ENCODE results near the gene RNF5. TPM values are rescaled to one million over a fixed set of nuclear protein-coding genes. Genes with fewer than 3 reads are reported as not detected.

Gene RNF5
- total RNA-seq, 1 donor from 2014 or later = 79.9 TPM

DNA sequence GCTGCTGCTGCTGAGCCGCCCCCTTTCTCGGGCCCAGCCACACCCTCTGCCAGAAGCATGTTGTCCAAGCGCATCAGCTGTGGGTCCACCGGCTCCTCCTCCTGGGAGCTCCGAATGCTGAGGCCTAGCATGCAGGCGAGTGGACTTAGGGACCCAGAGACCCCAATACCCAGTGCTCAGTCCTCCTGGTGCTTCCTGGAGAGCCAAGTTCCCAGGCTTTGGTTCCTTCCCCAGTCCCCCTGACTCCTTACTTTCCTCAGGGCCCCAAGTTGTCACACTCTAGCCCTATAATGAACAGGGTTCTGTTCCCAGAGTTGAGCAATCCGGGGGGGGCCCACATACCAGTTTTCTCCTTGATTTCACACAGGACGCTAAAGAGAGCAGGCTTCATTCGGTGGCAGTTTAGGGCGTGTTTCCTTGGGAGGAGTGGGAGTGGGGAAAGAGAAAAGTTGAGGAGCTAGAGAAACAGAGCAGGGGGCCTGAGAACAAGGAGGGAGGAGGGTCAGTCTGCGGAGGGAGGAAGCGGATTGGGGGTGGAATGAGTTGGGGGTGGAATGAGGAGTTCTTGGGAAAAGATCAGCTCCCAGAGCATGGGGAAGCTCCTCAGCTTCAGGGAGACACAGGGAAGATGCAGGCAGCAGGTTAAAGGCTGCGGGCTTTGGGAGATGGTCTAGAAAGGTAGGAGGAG lies 10.3 kb downstream of the RNF5 start:
- H3K4me3 ChIP-seq (ENCODE audit: low read depth, low read length) = peak overlapping the region; percentile 82
- DNase-seq (ENCODE audit: low read depth) = no peak
- TF ChIP-seq, protein P1, sequence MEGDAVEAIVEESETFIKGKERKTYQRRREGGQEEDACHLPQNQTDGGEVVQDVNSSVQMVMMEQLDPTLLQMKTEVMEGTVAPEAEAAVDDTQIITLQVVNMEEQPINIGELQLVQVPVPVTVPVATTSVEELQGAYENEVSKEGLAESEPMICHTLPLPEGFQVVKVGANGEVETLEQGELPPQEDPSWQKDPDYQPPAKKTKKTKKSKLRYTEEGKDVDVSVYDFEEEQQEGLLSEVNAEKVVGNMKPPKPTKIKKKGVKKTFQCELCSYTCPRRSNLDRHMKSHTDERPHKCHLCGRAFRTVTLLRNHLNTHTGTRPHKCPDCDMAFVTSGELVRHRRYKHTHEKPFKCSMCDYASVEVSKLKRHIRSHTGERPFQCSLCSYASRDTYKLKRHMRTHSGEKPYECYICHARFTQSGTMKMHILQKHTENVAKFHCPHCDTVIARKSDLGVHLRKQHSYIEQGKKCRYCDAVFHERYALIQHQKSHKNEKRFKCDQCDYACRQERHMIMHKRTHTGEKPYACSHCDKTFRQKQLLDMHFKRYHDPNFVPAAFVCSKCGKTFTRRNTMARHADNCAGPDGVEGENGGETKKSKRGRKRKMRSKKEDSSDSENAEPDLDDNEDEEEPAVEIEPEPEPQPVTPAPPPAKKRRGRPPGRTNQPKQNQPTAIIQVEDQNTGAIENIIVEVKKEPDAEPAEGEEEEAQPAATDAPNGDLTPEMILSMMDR (conservative IDR thresholded peaks at IDR 0.05; ENCODE audit: low read depth, low read length) = no peak

DNA sequence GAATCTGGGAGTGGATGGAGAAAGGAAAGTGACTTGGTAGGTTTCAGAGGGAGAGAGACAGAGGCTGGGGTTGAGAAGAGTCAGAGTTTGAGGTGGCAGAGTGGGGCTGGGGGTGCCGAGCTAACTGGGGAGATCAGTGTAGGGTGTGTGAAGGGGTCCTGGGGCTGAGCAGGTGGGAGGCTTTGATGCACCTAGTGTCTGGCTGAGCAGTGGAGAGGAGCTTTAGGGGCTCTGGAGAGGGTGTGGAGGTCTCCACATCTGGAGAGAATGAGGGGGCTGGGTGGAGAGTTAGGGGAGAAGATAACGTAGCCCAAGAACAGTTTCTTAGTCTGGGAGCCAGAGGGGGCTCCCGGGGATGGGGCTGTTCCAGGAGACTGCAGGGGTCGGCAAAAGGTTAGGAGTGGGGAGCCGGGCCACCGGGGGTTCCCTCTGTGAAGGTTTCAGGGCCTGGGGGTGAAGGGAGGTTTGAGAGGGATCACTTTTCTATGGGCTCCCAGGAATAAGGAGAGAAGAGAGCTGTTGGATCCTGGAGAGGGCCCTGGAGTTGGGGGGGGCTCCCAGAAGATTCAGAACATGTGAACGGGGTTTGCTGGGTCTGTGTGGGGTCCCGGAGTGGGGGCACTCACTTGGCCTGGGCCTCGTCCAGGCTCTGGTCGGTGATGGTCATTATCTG lies 11.0 kb downstream of the RNF5 start:
- TF ChIP-seq, protein P1 (conservative IDR thresholded peaks at IDR 0.05; ENCODE audit: low read depth, low read length) = no peak
- no peak for DNase-seq (ENCODE audit: low read depth)
- peak overlapping the region; percentile 82 for H3K4me3 ChIP-seq (ENCODE audit: low read depth, low read length)

DNA sequence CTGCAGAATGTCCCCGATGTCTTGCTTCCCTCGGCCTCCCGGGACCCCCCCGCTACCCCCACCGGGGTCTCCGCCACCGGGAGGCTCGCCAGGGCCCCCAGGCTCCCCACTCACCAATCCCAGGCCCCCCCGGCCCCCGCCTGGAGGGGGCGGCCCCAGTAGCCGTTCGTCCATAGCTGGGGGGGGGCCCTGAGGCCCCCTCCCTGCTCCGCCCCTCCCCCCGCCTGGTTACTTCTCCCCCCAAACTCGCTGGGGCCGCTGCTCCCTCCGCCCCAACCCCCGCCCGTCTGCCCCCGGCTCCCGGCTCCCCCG lies 11.5 kb downstream of the RNF5 start:
- TF ChIP-seq, protein P1 (conservative IDR thresholded peaks at IDR 0.05; ENCODE audit: low read depth, low read length) = no peak
- no peak for DNase-seq (ENCODE audit: low read depth)
- peak overlapping the region; percentile 82 for H3K4me3 ChIP-seq (ENCODE audit: low read depth, low read length)

DNA sequence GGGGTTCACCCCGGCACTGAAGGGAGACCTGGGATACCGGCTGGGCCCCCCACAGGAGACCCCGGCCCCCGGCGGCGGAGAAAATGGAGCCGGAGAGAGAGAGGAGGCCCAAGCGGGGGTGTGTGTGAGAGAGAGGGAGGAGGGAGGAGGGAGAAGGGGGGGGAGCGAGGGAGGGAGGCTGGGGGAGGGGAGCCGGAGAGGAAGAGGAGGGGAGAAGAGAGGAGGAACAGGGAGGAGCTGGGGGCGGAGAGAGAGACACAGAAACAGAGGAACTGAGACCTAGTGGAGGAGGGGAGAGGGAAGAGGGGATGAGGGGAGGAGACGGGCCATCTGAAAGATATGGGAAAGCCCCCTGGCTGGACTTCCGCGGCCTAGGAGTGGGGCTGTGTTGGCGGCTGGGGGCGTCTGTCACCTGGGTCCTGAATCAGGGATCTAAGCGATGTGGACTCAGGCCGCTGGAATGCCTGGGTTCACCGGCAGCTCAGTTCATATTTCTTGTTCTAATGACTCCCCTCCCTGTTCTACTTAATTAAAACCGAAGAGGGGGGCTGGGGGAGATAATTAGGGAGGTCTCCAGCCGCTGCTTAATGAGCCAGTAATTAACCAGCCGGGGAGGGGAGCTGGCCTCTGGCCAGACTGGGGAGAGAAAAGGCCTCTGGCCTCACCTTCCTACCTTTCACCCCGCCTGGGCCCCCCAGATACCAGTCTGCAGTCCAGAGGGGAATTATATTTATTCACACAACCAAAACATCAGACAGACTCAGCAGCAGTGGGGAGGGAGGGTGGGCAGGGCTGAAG lies 12.0 kb downstream of the RNF5 start, which contains the start of gene PBX2:
Gene PBX2, minus strand, starts transcription at position 149 of the 798 bp plus-strand sequence. CDS start 287 bp downstream, outside the sequence.
- TF ChIP-seq, protein P1 (conservative IDR thresholded peaks at IDR 0.05; ENCODE audit: low read depth, low read length) = no peak
- H3K4me3 ChIP-seq (ENCODE audit: low read depth, low read length) = peak within 1 kb of the TSS; percentile 82
- DNase-seq (ENCODE audit: low read depth) = no peak

DNA sequence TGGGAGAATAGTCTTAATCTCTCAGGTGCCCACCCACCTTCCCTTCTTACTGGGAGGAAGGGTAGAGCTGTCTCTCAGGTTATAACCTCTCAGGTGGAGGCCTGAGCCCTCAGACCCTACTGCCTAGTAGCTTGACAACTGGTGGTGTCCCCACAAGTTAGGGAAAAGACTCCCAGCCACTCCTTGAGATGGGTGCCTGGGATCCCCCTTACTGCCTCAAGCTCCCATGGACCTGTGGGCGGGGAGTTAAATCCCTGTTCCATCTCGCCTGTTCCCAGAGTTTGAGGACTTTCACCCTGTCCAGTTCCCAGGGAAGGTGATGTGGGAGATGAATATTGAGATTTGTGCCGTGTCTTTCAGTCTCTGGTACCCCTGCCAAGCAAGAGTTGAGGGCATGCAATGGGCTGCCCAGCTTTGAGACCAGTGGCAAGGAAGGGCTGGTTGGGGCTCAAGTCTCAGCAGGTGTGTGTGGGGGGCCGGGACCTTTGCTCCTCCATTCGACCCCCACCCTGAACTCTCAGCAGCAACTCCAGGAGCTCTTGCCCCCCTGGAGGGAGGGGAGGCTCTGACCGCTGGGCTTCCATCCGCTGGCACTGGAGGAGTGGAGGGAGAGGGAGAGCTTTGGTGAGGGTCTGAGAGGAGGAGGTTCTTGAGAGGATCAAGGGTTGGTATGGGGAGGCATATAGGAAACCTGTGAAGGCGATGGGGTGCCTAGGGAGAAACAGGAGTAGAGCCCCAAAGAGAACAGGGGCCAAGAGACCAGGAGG lies 12.9 kb downstream of the RNF5 start:
- TF ChIP-seq, protein P1 (conservative IDR thresholded peaks at IDR 0.05; ENCODE audit: low read depth, low read length) = no peak
- no peak for DNase-seq (ENCODE audit: low read depth)
- H3K4me3 ChIP-seq (ENCODE audit: low read depth, low read length) = peak overlapping the region; percentile 82

DNA sequence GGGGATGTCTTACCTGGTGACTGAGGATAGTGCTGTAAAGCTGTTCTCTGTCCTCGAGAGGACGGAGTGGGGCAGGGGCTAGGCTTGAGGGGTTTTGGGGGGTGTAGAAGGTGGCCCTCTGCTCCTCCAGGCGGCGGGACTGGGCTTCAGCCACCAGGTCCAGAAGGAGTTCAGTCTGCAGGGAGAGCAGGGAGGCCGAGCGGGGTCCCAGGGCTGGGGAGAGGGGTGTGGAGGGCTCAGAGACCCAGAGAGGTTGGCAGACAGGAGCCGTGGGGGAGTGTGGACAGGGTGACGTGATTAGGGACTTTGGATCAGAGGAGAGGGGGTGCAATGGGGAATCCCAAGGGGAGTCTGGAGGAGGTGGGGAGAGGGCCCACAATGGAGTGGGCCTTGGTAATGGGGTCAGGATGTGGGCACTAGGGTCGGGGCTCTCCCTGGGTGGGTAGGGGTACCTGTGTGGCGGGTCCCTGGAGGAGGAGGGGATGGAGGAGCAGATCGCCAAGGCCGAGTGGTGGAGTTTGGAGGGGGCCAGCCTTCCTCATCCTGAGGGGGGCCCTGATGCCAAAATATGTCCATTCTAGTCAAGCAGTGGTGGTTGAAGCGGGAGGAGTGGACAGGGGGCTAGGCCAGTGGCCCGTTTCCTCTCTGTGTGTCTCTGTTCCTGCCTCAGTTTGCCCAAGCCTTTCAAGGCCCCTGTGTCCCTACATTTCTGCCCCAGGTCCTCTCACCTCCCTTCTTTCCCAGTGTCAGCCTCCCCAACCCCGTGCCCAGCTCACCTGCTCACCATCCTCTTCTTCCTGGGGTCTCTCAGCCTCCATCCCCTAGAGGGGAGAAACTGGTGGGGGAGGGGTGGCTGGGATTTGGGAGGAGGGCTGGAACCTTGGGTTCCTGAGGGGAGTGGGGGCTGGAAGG lies 13.7 kb downstream of the RNF5 start:
- TF ChIP-seq, protein P1 (conservative IDR thresholded peaks at IDR 0.05; ENCODE audit: low read depth, low read length) = no peak
- no peak overlapping the region for H3K4me3 ChIP-seq (ENCODE audit: low read depth, low read length)
- DNase-seq (ENCODE audit: low read depth) = no peak
